LNCAP (cell line): ENCODE measurements around the gene FAM25C.
"Not testable (repeated sequence)": the region's sequence is repeated elsewhere in the genome, so short reads cannot be mapped to it uniquely, and the experiment has no call there.

Experiments used
- CTCF ChIP-seq: fragments of 450-650 bp; IDR thresholded peaks from 2 replicates; pipeline ENCODE4 v1.5.1; 2017; ENCODE audit warnings: mild to moderate bottlenecking

FAM25C gene

GRCh38 chr10:47999691-48000090 is at the start of gene FAM25C:
Gene FAM25C, minus strand, starts transcription at chr10:47999791. Its CDS starts 26 bp downstream, at chr10:47999765.
- not testable (repeated sequence) for TF ChIP-seq CTCF
